H1 (cell line): ENCODE data around the gene PPP1R3C. TPM values are rescaled to one million over a fixed set of nuclear protein-coding genes. Genes with fewer than 3 reads are reported as not detected.

ENCODE experiments used
- CTCF ChIA-PET: fragments of 300-600 bp; sonication (Branson Sonifier 250); formaldehyde crosslinking; loops from one replicate; lab custom pipeline; 2021; ENCODE audit not compliant: partially characterized antibody; lab: Charles Lee
- POLR2A ChIA-PET: fragments of 300-600 bp; sonication (Branson Sonifier 250); formaldehyde crosslinking; loops from one replicate; lab custom pipeline; 2021; ENCODE audit warnings: inconsistent platforms; ENCODE audit not compliant: partially characterized antibody; lab: Charles Lee
- DNase-seq, 2 experiments: peaks; one replicate each; pipeline versions ENCODE4 v3.0.0 to v3.0.0-alpha.2; 2010 to 2022; ENCODE audit warnings: low spot score in 2 of 2, low read depth in 1 of 2, mixed read lengths in 1 of 2
- FAIRE-seq: peaks from 2 replicates; lab custom pipeline; 2011; peaks lifted over from hg19 to GRCh38; lab: Jason Lieb, UNC
- H2AFZ ChIP-seq: 2 replicates; pipeline ENCODE4 v1.8.1; 2012; ENCODE audit warnings: low read length, inconsistent platforms
- H2AK5ac ChIP-seq: 2 replicates; pipeline ENCODE4 v1.6.1; 2013; ENCODE audit warnings: low read depth, low read length
- H2BK120ac ChIP-seq: replicated peaks from 2 replicates; pipeline ENCODE3; 2013; ENCODE audit warnings: low read depth, low read length, inconsistent platforms
- H2BK12ac ChIP-seq: 2 replicates; pipeline ENCODE4 v1.6.1; 2013; ENCODE audit warnings: low read depth, low read length
- H2BK15ac ChIP-seq: 2 replicates; pipeline ENCODE4 v1.6.1; 2013; ENCODE audit warnings: low read length
- H2BK20ac ChIP-seq: 2 replicates; pipeline ENCODE4 v1.6.1; 2013; ENCODE audit warnings: low read length
- H2BK5ac ChIP-seq: 2 replicates; pipeline ENCODE4 v1.6.1; 2013; ENCODE audit warnings: low read depth, low read length
- H3K14ac ChIP-seq: 2 replicates; pipeline ENCODE4 v1.6.1; 2013; ENCODE audit warnings: inconsistent platforms; ENCODE audit not compliant: insufficient read length
- H3K18ac ChIP-seq: 2 replicates; pipeline ENCODE4 v1.6.1; 2013; ENCODE audit warnings: low read length; ENCODE audit errors: extremely low read depth
- H3K23ac ChIP-seq: 2 replicates; pipeline ENCODE4 v1.6.1; 2013; ENCODE audit warnings: inconsistent platforms; ENCODE audit not compliant: insufficient read length
- H3K23me2 ChIP-seq: 2 replicates; pipeline ENCODE4 v1.6.1; 2013; ENCODE audit warnings: low read depth, low read length
- H3K27ac ChIP-seq: 2 replicates; pipeline ENCODE4 v1.6.1; 2011; ENCODE audit warnings: low read depth, low read length, inconsistent platforms
- H3K27me3 ChIP-seq, 4 experiments: replicated peaks in 1 of 4; 1 replicate in 1 of 4; 2 replicates in 3 of 4; pipeline versions ENCODE4 v1.6.1 to v1.8.1; 2011 to 2013; ENCODE audit warnings: low read length in 3 of 4, mild to moderate bottlenecking in 3 of 4, inconsistent platforms in 2 of 4, mixed read lengths in 2 of 4, moderate library complexity in 1 of 4; ENCODE audit not compliant: control insufficient read depth in 3 of 4, insufficient read depth in 3 of 4; ENCODE audit errors: extremely low read depth in 1 of 4
- H3K36me3 ChIP-seq, 4 experiments: 2 replicates each; pipeline versions ENCODE4 v1.6.1 to v1.8.1; 2011 to 2013; ENCODE audit warnings: mild to moderate bottlenecking in 4 of 4, low read length in 3 of 4, moderate library complexity in 2 of 4, control low read depth in 1 of 4, inconsistent platforms in 1 of 4; ENCODE audit not compliant: insufficient read depth in 4 of 4, control insufficient read depth in 2 of 4
- H3K4ac ChIP-seq: replicated peaks from 2 replicates; pipeline ENCODE3; 2013; ENCODE audit warnings: low read length, low read depth, mixed read lengths, inconsistent platforms; ENCODE audit not compliant: insufficient read length
- H3K4me1 ChIP-seq, 4 experiments: replicated peaks in 1 of 4; 1 replicate in 1 of 4; 2 replicates in 3 of 4; pipeline versions ENCODE4 v1.6.1 to v1.8.1; 2011 to 2013; ENCODE audit warnings: low read length in 3 of 4, inconsistent platforms in 2 of 4, mixed read lengths in 1 of 4; ENCODE audit not compliant: insufficient read depth in 4 of 4, control insufficient read depth in 3 of 4
- H3K4me2 ChIP-seq, 2 experiments: 2 replicates each; pipeline versions ENCODE4 v1.6.1 to v1.8.1; 2011 to 2013; ENCODE audit warnings: low read depth in 2 of 2, low read length in 2 of 2, control low read depth in 1 of 2, inconsistent platforms in 1 of 2, mild to moderate bottlenecking in 1 of 2; ENCODE audit not compliant: insufficient read depth in 1 of 2
- H3K4me3 ChIP-seq, 4 experiments: fragments of 200-600, 300-600 bp in 1 of 4; sonication (generic), shearing (Covaris generic), sonication (Bioruptor Twin) in 1 of 4; 2 replicates each; pipeline versions ENCODE4 v1.5.1 to v1.8.1; 2011 to 2016; ENCODE audit warnings: low read length in 4 of 4, low read depth in 3 of 4, control low read depth in 2 of 4, inconsistent platforms in 2 of 4, mild to moderate bottlenecking in 2 of 4, mixed read lengths in 1 of 4, moderate library complexity in 1 of 4; ENCODE audit not compliant: insufficient read depth in 2 of 4; ENCODE audit errors: extremely low read depth in 1 of 4
- H3K56ac ChIP-seq: replicated peaks from 2 replicates; pipeline ENCODE3; 2013; ENCODE audit warnings: low read depth, mild to moderate bottlenecking, mixed read lengths, low read length, inconsistent platforms; ENCODE audit not compliant: insufficient read length
- H3K79me1 ChIP-seq: 2 replicates; pipeline ENCODE4 v1.6.1; 2013; ENCODE audit warnings: low read depth, low read length, control low read depth
- H3K79me2 ChIP-seq, 2 experiments: 2 replicates each; pipeline versions ENCODE4 v1.6.1 to v1.8.1; 2012 to 2013; ENCODE audit warnings: low read length in 2 of 2, mild to moderate bottlenecking in 2 of 2, inconsistent platforms in 1 of 2; ENCODE audit not compliant: insufficient read depth in 2 of 2, control insufficient read depth in 1 of 2
- H3K9ac ChIP-seq, 4 experiments: replicated peaks in 1 of 4; 1 replicate in 1 of 4; 2 replicates in 3 of 4; pipeline versions ENCODE4 v1.6.1 to v1.8.1; 2011 to 2013; ENCODE audit warnings: low read depth in 3 of 4, low read length in 3 of 4, control low read depth in 2 of 4, mild to moderate bottlenecking in 2 of 4, moderate library complexity in 2 of 4, inconsistent platforms in 1 of 4; ENCODE audit errors: extremely low read depth in 1 of 4
- H3K9me3 ChIP-seq, 2 experiments: 2 replicates each; pipeline versions ENCODE4 v1.6.1 to v1.8.1; 2012 to 2013; ENCODE audit warnings: mild to moderate bottlenecking in 2 of 2, moderate library complexity in 2 of 2, control low read depth in 1 of 2, inconsistent platforms in 1 of 2, low read depth in 1 of 2, low read length in 1 of 2, mixed read lengths in 1 of 2; ENCODE audit not compliant: insufficient read depth in 2 of 2
- H4K20me1 ChIP-seq, 2 experiments: replicated peaks in 1 of 2; 2 replicates each; pipeline versions ENCODE3 to v1.8.1; 2011 to 2013; ENCODE audit warnings: inconsistent platforms in 2 of 2, low read length in 2 of 2, mild to moderate bottlenecking in 1 of 2; ENCODE audit not compliant: insufficient read depth in 2 of 2, control insufficient read depth in 1 of 2
- H4K5ac ChIP-seq: 2 replicates; pipeline ENCODE4 v1.6.1; 2013; ENCODE audit warnings: low read length, low read depth, mixed read lengths, inconsistent platforms; ENCODE audit not compliant: insufficient read length
- H4K8ac ChIP-seq: 2 replicates; pipeline ENCODE4 v1.8.0; 2013; ENCODE audit warnings: mild to moderate bottlenecking, moderate library complexity, low read length, inconsistent platforms; ENCODE audit not compliant: insufficient read depth; ENCODE audit errors: extremely low read depth
- H4K91ac ChIP-seq: replicated peaks from 2 replicates; pipeline ENCODE3; 2013; ENCODE audit warnings: low read length, mixed read lengths, inconsistent platforms; ENCODE audit not compliant: insufficient read length
- ATF2 ChIP-seq: IDR thresholded peaks from 2 replicates; pipeline ENCODE4 v1.6.1; 2012; ENCODE audit warnings: low read length, inconsistent platforms
- EZH2 ChIP-seq: fragments of 200-600 bp; sonication (generic); IDR thresholded peaks from 2 replicates; pipeline ENCODE4 v1.7.1; 2012; ENCODE audit warnings: low read depth, mild to moderate bottlenecking, moderate library complexity, low read length, inconsistent platforms; ENCODE audit not compliant: severe bottlenecking
- JUN ChIP-seq: IDR thresholded peaks from 2 replicates; pipeline ENCODE4 v1.6.1; 2011; ENCODE audit warnings: low read depth, mild to moderate bottlenecking, improper control_type of control experiment, low read length
- PHF8 ChIP-seq: fragments of 200-600 bp; sonication (generic); conservative IDR thresholded peaks from 2 replicates; pipeline ENCODE4 v1.7.1; 2012; ENCODE audit warnings: low read depth, mild to moderate bottlenecking, inconsistent platforms, low read length, moderate library complexity
- POLR2AphosphoS5 ChIP-seq: IDR thresholded peaks from 2 replicates; pipeline ENCODE4 v1.6.1; 2011; ENCODE audit warnings: low read depth, low read length
- TAF7 ChIP-seq: optimal IDR thresholded peaks from 2 replicates; pipeline ENCODE3; 2011; ENCODE audit warnings: low read depth, mild to moderate bottlenecking, inconsistent platforms, low read length, moderate library complexity, borderline replicate concordance
- WGBS, 2 experiments: shearing (Covaris generic) in 1 of 2; methylation state at CpG; one replicate each; pipeline versions ENCODE4 v1.1.6 to v1.1.7; 2013 to 2015; ENCODE audit warnings: low lambda C conversion rate in 2 of 2, mixed read lengths in 2 of 2, inconsistent platforms in 1 of 2, low coverage in 1 of 2, missing lambda C conversion rate in 1 of 2; ENCODE audit not compliant: insufficient replicate concordance in 2 of 2, insufficient coverage in 1 of 2, insufficient read length in 1 of 2; ENCODE audit errors: extremely low coverage in 1 of 2, missing lambda C conversion rate in 1 of 2; 5-methylcytosine and 5-hydroxymethylcytosine counted together
- polyA plus RNA-seq, 7 experiments: library from polyadenylated mRNA; depleted of rRNA in 3 of 7; stranded (reverse) in 5 of 7; unstranded in 2 of 7; fragments of >200 nt in 5 of 7; fragments of 200-250 nt in 2 of 7; gene quantifications; 1 replicate in 5 of 7; 2 replicates in 1 of 7; 4 replicates in 1 of 7; pipeline versions ENCODE4 v1.2.1 to v1.2.3, GENCODE V29; 2011 to 2013; ENCODE audit warnings: missing spikeins in 2 of 7, mixed read lengths in 2 of 7
- total RNA-seq: library from RNA; stranded (reverse); fragmentation: NEBNext Ultra II Directional; extraction: Animal tissue kit (Norgen Biotek cat#: 25700); gene quantifications from 2 replicates; pipeline ENCODE4 v1.2.1, GENCODE V29; 2021

PPP1R3C gene
- total and polyA plus RNA-seq, 2 of the 8 experiments (the other 6 are each of a cell fraction or from before 2014, with no cell fraction given), result 1.3 TPM

GRCh38 chr10:91610919-91611318 is 22.0 kb downstream of the PPP1R3C start:
- Histone ChIP-seq H3K4me1 (peaks cover 0 to 2% (median 0%) of the 10 kb centered on the region in 4 experiments; a peak in 1 of 7 replicates), H3K27ac (no peak overlapping the region), H3K79me2 (no peaks in the 10 kb centered on the region), H3K9ac (no peak overlapping the region), H3K4me3 (no peak overlapping the region), H4K20me1 (no peaks in the 10 kb centered on the region), H3K27me3 (no peaks in the 10 kb centered on the region), H3K18ac (no peak overlapping the region), H2BK120ac (no peak overlapping the region), H4K8ac (no peak overlapping the region), H2BK15ac (no peak overlapping the region), H4K5ac (no peak overlapping the region), H3K9me3 (no peaks in the 10 kb centered on the region), H3K36me3 (no peaks in the 10 kb centered on the region), H3K4ac (no peak overlapping the region), H2BK5ac (no peak overlapping the region), H2AK5ac (no peak overlapping the region), H3K56ac (no peak overlapping the region), H2BK12ac (no peak overlapping the region), H3K23me2 (no peaks in the 10 kb centered on the region; the same call in 1 of the 2 replicates), H4K91ac (no peak overlapping the region), H3K4me2 (no peak overlapping the region), H2BK20ac (no peak overlapping the region), H3K23ac (no peak overlapping the region), H2AFZ (no peak overlapping the region), H3K14ac (no peak overlapping the region), H3K79me1 (no peaks in the 10 kb centered on the region)
- TF ChIP-seq ATF2 (no peak), PHF8 (no peak), POLR2AphosphoS5 (no peak), TAF7 (no peak), EZH2 (no peak), JUN (no peak)
- 75% methylated on average over 1 of the region's 1 CpG; no CpG with 5 or more reads in 1 of the 2 experiments for WGBS, 2 experiments
- ChIA-PET CTCF (interaction anchor here (0.8 to 2.7 kb wide), 7 partner anchors 7 to 275 kb away, joined by 3 to 6 read pairs (median 3); no protein-coding TSS in a partner anchor), POLR2A (no interaction called here)
- peak in 1 of 2 experiments; percentile 35 for DNase-seq
- no peak for FAIRE-seq
